Bronchial epithelial cell (primary cell): ENCODE results near the gene FGF11. TPM values are rescaled to one million over a fixed set of nuclear protein-coding genes. Genes with fewer than 3 reads are reported as not detected.
A peak's percentile ranks its signal among the peaks of the same experiment; 100 is the strongest.

ENCODE experiments used
- DNase-seq: peaks from one replicate; pipeline ENCODE4 v3.0.0-alpha.2; 2010; ENCODE audit warnings: low read depth
- FAIRE-seq: peaks from 2 replicates; lab custom pipeline; 2011; peaks lifted over from hg19 to GRCh38; lab: Jason Lieb, UNC
- H3K27me3 ChIP-seq: 2 replicates; pipeline ENCODE4 v1.5.1; 2011; ENCODE audit warnings: low read length; ENCODE audit not compliant: control insufficient read depth, insufficient read depth
- H3K36me3 ChIP-seq: 2 replicates; pipeline ENCODE4 v1.5.1; 2011; ENCODE audit warnings: low read length; ENCODE audit not compliant: control insufficient read depth, insufficient read depth
- H3K4me3 ChIP-seq: 2 replicates; pipeline ENCODE4 v1.5.1; 2011; ENCODE audit warnings: mild to moderate bottlenecking, low read depth, low read length, control low read depth
- total RNA-seq: library from RNA; depleted of rRNA; stranded (reverse); fragments of >200 nt; gene quantifications from 2 replicates; pipeline ENCODE4 v1.2.1, GENCODE V29; 2014
- TF ChIP-seq, protein P1 (sequence below): IDR thresholded peaks from 2 replicates; pipeline ENCODE4 v1.5.1; 2011; ENCODE audit warnings: mild to moderate bottlenecking, moderate library complexity, low read length, control low read depth, inconsistent platforms; ENCODE audit not compliant: insufficient read depth, severe bottlenecking

Gene FGF11
- total RNA-seq, 1 donor from 2014 or later: 12.4 TPM

DNA sequence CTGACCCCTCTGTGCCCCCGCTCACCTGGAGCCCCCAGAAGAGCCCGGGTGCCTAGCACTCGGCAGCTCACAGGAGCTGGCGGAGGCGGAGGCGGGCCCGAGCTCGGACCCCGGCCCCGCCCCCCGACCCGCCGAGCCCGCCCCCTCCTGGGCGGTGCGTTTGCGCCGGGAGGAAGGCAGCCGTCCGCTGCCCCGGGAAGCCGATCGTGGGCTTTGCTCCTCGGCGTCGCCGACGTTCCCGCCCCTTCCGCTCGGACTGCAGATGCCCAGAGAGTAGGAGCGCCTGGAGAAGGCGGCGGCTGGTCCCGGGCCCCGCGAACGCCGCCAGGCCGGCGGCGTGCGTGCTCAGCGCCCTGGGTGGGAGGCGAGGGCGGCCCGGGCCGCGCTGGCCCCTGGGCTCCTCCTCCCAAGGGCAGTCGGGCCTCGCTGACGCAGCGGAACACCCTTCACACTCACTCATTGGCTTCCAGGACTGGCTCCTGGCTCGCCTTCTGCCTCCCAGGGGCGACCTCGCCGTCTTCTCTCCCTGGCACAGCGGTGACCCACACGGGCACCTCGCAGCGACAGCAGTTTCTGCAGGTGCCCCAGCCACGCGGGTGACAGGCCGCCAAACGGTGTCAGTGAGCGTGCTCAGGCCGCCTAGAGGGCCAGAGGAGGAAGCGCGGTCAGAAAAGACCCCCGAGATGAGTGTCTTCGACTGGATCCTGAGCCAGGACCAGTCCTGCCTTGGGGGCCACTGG lies 44.7 kb upstream of the FGF11 start, which contains the start of gene PLSCR3:
Gene PLSCR3, minus strand, starts transcription at position 74 of the 740 bp plus-strand sequence. CDS start 415 bp downstream, outside the sequence.
- peak within 1 kb of the TSS; percentile 82 for H3K4me3 ChIP-seq
- no peaks in the 10 kb centered on the region for H3K27me3 ChIP-seq
- peaks cover 22% of the 10 kb centered on the region for H3K36me3 ChIP-seq
- FAIRE-seq (no peak), DNase-seq (peak; percentile 77)
- TF ChIP-seq, protein P1, sequence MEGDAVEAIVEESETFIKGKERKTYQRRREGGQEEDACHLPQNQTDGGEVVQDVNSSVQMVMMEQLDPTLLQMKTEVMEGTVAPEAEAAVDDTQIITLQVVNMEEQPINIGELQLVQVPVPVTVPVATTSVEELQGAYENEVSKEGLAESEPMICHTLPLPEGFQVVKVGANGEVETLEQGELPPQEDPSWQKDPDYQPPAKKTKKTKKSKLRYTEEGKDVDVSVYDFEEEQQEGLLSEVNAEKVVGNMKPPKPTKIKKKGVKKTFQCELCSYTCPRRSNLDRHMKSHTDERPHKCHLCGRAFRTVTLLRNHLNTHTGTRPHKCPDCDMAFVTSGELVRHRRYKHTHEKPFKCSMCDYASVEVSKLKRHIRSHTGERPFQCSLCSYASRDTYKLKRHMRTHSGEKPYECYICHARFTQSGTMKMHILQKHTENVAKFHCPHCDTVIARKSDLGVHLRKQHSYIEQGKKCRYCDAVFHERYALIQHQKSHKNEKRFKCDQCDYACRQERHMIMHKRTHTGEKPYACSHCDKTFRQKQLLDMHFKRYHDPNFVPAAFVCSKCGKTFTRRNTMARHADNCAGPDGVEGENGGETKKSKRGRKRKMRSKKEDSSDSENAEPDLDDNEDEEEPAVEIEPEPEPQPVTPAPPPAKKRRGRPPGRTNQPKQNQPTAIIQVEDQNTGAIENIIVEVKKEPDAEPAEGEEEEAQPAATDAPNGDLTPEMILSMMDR: peak; percentile 53

DNA sequence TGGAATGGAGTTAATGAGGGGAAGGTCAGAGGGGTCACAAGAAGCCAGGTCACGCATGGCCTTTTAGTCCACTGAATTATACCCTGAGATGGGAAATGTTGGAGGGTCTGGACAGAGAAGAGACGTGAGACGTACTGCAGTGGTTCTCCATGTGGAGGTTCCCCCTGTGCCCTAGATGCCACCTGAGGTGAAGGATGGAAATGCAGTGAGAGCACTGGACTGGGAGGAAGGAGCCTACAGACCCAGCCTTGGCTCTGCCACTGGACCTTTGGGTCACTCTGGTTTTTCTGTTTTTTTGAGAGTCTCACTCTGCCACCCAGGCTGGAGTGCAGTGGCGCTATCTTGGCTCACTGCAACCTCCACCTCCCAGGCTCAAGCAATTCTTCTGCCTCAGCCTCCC lies 43.2 kb upstream of the FGF11 start:
- DNase-seq: no peak
- peaks cover 11% of the 10 kb centered on the region for H3K36me3 ChIP-seq
- FAIRE-seq: no peak
- TF ChIP-seq, protein P1: no peak
- no peak overlapping the region for H3K4me3 ChIP-seq
- H3K27me3 ChIP-seq: no peaks in the 10 kb centered on the region

DNA sequence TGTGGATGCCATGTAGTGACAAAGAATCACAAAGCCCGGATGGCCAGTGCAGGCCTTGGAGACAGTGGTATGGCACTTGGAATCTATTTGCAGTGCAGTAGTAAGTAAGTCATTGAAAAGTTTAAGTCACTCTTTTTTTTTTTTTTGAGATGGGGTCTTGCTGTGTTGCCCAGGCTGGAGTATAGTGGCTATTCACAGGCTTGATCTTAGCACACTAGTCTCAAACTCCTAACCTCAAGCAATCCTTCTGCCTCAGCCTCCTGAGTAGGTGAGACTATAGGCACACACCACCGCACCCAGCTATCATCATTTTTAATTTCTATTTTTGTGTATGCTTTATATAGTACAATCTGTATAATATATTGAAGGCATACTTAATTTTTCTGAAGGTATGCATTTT lies 40.7 kb upstream of the FGF11 start:
- TF ChIP-seq, protein P1: no peak
- Histone ChIP-seq H3K36me3 (no peaks in the 10 kb centered on the region), H3K4me3 (no peak overlapping the region), H3K27me3 (no peaks in the 10 kb centered on the region)
- DNase-seq: no peak
- FAIRE-seq: no peak

DNA sequence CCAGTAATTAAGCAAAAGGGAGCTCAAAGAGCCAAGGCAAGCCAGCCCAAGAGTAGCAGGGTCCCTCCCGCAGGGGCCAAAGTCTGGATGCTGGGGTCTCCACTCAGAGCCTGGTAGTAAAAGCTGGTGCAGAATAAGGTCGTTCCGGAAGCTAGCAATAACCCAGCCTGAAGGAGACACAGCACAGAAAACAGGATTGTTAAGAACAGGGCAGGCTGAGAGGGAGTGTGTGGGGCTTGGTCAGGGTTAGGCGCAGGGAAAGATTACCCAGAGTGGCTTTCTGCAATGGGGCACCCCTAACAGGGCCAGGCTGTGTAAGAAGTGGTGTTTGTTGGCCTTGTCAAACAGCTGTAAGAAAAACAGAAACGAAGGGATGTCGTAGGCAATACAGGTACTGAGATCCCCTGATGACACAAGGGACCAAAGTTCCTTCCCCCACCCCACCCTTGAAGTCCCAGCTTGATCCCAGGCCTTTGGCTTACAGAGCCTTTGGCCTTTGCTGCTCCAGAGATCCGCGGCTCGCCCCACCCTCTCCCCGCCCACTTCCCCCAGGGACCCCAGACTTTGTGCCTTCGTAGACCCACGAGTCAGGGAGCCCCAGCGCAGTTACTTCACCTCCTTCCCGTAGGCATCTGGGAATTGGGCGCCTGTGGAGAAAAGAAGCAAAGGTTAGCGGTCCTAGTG lies 36.1 kb upstream of the FGF11 start:
- Histone ChIP-seq H3K36me3 (no peaks in the 10 kb centered on the region), H3K27me3 (no peaks in the 10 kb centered on the region), H3K4me3 (peak overlapping the region; percentile 74)
- FAIRE-seq (peak; percentile 52), DNase-seq (no peak)
- TF ChIP-seq, protein P1: no peak

DNA sequence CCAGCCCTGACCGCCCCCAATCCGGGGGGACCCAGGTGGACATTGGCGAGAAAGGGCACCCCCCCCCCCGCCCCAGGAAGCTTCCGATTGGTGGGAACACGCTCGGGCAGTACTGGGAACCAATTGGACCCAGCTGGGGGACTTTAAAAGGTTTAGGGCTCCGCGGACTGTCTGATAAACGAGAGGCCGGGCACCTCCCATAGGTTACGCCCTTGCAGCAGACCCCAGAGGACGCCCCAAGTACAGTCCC lies 35.7 kb upstream of the FGF11 start:
- TF ChIP-seq, protein P1: no peak
- FAIRE-seq: no peak
- Histone ChIP-seq H3K4me3 (peak overlapping the region; percentile 74), H3K36me3 (no peaks in the 10 kb centered on the region), H3K27me3 (no peaks in the 10 kb centered on the region)
- no peak for DNase-seq
